ENCODE data around the gene MORN2.

MORN2 gene

DNA sequence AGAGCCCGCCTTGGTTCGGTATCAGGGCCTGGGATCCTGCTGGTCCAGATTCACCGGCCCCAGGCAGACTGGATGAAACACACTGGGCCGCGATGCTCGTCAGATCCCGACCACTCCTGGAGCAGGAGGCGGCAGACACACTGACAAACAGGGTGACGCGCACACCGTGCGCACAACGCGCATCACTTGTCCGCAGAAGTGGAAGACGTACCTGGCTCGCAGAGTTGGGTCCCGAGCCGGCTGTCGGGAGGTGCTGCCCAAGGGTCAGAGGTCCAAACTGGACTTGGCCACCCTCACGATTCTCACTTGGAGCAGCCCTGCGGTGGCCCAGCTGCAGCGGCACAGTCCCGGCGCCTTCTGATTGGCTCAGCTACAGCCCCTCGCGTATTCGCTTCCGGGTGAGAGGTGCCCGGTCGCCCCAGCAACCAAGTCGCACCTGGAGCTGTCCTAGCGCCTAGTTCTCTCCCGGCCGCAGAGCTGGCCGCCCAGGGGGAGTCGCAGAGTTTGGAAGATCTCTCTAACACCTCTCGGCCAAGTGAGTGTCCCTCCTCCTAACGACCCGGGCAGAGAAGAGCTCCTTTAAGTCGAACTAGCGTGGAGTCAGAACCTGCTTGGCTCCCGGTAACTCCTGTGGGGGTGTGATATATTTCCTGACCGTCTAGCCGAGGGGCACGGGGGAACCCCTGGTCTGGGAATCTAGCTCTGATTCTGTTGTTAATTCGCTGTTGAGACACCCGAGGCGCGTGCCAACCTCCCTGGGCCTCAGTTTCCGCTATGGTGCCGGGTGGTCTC, at the start of gene MORN2, which contains the start of gene DHX57:
Gene MORN2 (plus strand): TSS at position 401 of the 792 bp plus-strand sequence.
Gene DHX57 (minus strand): TSS at position 359 of the 792 bp plus-strand sequence. CDS start 7,529 bp downstream, outside the sequence.
- peak; percentile 20 for DNase-seq (ENCODE audit: low read depth, low spot score)
- peak within 1 kb of the TSS; percentile 28 for H3K27ac ChIP-seq

DNA sequence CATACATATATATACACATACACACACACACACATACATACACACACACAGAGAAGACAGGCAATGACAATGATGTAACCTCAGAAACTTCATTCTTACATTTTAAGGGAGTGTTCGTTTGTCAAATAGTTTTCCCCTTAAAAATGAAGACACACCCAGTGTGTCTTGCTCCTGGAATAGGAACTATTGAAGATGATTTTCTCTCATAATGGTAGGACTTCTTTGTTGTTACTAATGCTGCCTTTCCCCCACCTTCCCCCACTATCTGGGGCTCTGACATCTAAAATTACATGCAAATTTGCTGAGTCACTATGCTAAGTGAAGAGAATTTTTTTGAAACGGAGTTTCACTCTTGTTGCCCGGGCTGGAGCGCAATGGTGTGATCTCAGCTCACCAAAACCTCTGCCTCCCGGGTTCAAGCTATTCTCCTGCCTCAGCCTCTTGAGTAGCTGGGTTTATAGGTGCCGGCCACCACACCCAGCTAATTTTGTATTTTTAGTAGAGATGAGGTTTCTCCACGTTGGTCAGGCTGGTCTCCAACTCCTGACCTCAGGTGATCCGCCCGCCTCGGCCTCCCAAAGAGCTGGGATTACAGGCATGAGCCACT, 48.1 kb upstream of the MORN2 start:
- peak; percentile 24 for DNase-seq (ENCODE audit: low read depth, low spot score)
- H3K27ac ChIP-seq, result peak overlapping the region; percentile 74

DNA sequence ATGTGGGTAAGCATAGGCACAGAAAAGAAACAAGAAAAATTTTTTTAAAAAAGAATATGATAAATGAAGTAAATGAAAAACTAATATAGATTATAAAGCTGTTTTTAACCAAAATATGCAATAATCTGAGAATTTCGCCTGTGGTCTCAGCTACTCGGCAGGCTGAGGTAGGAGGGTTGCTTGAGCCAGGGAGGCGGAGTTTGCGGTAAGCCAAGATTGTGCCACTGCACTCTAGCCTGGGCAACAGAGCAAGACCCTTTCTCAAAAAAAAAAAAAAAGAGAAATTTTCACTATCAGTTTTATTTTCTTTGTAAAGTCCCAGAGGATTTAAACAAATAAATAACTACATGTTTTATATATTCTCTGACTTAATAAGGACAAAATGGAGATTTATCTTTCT, 47.3 kb upstream of the MORN2 start:
- no peak for DNase-seq (ENCODE audit: low read depth, low spot score)

DNA sequence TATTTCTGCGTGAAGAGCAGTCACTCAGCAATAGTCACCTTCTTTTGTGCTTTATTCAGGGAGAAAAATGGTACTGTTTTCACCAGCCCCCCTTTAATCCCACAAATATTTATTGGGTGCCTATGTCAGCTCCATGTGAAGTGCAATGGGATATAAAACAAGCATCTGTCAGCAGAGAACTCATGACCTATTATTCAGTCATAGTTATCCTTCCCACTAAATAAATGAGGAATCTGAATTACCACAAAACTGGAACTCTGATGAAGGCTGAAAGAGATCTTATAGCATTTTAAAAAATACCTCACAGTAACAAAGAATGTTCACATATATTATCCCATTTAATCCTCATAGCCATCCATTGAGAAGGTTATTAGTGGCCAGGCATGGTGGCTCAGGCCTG, 45.8 kb upstream of the MORN2 start:
- no peak for DNase-seq (ENCODE audit: low read depth, low spot score)
- H3K27ac ChIP-seq, result no peak overlapping the region

More for the DNA sequence above, 47.3 kb upstream of the MORN2 start:
- peak overlapping the region; percentile 74 for H3K27ac ChIP-seq

DNA sequence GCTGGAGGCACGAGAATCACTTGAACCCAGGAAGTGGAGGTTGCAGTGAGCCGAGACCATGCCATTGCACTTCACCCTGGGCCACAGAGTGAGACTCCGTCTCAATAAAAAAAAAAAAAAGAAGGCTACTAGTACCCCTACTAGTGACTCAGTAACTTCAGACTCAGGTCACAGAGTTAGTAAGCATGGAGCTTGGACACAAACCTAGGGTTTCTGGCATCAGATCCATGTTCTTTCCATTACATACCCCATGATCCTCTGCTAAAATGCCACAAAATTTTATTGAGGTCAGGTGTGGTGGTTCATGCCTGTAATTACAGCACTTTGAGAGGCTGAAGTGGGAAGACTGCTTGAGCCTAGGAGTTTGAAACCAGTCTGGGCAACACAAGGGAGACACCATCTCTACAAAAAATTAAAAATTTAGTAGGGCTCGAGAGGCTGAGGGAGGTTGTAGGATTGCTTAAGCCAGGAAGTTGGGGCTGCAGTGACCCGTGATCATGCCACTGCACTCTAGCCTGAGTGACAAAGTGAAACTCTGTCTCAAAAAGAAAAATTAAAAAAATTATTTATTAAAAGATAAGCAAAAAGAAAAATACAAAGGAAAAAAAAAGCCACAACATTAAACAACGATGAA, 45.1 kb upstream of the MORN2 start:
- no peak overlapping the region for H3K27ac ChIP-seq
- DNase-seq (ENCODE audit: low read depth, low spot score), result no peak

DNA sequence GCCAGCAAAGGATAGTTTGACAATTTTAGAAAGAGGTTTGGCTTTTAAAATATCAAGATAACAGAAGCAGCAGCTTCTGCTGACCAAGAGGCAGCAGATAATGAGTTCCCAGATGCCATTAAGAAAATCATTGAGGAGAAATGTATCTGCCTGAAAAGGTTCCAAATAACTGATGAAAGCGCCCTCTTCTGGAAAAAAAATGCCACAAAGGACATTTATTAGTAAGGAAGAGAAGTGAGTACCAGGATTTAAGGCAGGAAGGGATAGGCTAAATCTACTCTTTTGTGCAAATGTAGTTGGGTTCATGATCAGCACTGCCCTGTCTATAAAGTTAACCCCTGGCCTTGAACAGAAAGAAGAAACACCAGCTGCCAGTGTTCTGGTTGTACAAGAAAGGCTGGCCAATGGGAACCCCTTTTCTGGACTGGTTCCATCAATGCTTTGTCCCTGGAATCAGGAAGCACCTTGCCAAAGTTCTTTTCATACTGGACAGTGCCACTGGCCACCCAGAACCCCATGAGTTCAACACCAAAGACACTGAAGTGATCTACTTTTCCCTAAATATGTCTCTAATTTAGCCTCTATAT, 40.7 kb upstream of the MORN2 start:
- H3K27ac ChIP-seq, result no peak overlapping the region
- DNase-seq (ENCODE audit: low read depth, low spot score), result no peak

DNA sequence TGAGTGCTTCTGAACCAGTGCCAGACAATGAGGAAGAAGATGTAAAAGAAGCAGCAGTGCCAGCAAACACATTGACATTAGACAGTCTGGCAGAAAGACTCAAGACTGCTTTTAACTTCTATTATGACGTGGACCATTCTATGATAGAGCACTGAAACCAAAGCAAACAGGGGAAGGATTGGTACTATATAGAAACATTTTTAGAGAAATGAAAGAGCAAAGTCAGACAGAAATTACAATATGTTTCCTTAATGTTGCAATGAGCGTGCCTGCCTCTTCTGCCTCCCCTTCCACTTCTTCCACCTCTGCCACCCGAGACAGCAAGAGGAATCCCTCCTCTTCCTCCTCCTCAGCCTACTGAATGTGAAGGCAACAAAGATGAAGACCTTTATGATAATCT, 39.8 kb upstream of the MORN2 start:
- no peak overlapping the region for H3K27ac ChIP-seq
- DNase-seq (ENCODE audit: low read depth, low spot score), result no peak

DNA sequence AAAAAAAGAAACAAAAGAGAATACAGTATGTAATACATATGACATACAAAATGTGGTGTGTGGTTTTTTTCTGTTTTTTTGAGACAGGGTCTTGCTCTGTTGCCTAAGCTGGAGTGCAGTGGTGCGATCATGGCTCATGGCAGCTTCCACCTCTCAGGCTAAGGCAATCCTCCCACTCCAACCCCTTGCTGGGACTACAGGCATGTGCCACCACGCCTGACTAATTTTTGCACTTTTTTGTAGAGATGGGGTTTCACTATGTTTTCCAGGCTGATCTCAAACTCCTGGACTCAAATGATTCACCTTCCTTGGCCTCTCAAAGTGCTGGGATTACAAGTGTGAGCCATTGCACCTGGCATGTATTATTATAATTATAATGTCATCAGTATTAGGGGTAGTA, 39.0 kb upstream of the MORN2 start:
- no peak overlapping the region for H3K27ac ChIP-seq
- DNase-seq (ENCODE audit: low read depth, low spot score), result no peak

DNA sequence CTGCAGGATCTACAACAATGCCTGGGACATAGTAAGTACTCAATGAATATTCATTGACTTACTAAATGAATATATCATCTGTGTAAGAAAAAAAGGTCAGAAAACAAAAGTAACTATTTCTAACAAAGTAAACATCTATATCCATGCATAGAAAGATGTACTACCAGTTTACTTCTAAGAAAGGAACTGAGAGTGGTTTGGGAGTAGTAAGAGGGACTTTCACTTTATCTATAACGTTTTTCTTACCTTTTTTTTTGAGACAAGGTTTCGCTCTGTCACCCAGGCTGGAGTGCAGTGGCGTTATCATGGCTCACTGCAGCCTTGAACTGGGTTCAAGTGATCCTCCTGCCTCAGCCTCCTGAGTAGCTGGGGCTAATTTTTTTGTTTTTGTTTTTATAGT, 25.7 kb upstream of the MORN2 start:
- DNase-seq (ENCODE audit: low read depth, low spot score), result no peak
- no peak overlapping the region for H3K27ac ChIP-seq

DNA sequence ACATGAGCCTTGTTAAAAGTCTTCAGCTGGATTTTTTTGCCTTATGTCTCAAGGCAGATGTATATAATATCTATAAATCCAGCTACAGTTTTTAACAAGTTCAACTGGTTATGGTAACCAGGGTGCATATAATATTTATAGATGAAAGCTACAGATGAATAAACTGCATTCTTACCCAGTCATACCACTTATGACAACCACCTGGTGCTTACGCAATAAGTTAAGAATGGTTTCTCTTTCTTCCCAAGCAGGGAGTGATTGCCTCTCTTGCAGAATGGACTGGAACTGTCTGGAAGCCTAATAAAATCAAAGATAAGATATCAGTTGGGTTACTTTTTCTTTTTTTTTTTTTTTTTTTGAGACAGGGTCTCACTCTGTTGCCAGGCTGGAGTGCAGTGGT, 19.6 kb upstream of the MORN2 start:
- no peak overlapping the region for H3K27ac ChIP-seq

DNA sequence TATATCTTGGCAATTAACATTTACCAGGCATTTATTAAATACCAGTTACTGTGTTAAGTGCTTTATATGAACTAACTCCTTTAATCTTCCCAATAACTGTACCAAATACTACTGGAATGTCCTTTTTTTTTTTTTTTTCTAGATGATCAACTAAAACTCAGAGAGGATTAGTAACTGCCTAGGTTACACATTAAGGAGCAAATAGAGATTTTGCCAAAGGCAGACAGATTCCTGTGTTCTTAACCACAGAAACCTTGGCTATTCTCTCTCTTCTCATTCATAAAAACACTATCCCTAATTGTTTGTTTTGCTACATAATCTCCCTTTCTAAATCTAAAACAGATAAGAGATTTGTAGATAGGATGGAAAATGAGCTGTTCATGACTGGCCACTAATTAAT, 13.3 kb upstream of the MORN2 start:
- no peak for DNase-seq (ENCODE audit: low read depth, low spot score)
- H3K27ac ChIP-seq, result no peak overlapping the region

More for the DNA sequence above, 19.6 kb upstream of the MORN2 start:
- peak; percentile 43 for DNase-seq (ENCODE audit: low read depth, low spot score)

DNA sequence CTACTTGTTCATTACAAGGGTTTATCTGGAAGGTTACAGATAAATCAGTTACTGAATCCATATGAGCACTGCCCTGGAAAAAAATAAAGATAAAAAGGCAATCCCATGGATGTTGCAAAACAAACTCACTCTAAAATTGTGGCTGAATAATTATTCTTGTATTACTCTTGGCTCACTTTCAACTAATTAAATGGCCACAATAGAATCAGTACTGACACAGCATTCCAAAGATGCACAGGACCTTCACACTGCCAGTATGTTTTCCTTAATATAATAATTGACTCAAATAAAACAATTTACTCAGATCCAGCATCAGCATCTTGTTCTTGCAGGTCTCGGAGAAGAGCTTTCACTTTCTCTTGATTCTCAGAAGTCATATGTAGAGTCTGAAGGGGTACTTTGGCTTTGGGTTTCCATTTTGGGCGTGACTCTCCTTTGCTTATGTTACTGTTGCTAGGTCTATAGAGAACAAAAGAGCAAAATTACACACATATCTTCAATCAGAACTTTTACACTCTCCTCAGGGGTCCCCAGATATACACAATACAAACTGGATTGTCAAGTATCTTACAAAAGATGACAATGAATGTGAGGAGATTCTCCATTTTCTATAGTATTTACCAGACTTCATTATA, 12.6 kb upstream of the MORN2 start:
- no peak for DNase-seq (ENCODE audit: low read depth, low spot score)
- H3K27ac ChIP-seq, result no peak overlapping the region

DNA sequence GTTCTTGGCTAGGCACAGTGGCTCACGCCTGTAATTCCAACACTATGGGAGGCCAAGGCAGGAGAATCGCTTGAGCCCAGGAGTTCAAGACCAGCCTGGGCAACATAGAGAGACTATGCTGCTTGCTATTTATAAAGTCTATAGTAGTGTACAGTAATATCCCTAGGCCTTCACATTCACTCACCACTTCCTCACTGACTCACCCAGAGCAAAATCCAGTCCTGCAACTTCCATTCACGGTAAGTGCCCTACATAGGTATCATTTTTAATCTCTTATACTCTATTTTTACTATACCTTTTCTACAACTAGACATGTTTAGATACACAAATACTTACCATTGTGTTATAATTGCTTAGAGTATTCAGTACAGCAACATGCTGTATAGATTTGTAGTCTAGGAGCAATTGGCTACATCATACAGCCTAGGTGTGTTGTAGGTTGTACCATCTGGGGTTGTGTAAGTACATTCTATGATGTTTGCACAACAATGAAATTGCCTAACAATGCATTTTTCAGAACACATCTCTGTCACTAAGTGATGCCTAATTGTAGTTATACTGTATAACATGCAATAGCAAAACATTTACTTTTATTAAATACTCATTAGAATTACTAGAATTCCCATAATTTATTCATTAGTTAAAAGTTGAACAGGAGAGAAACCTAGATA, 8.9 kb upstream of the MORN2 start:
- H3K27ac ChIP-seq, result peak overlapping the region; percentile 66
- peak; percentile 73 for DNase-seq (ENCODE audit: low read depth, low spot score)

DNA sequence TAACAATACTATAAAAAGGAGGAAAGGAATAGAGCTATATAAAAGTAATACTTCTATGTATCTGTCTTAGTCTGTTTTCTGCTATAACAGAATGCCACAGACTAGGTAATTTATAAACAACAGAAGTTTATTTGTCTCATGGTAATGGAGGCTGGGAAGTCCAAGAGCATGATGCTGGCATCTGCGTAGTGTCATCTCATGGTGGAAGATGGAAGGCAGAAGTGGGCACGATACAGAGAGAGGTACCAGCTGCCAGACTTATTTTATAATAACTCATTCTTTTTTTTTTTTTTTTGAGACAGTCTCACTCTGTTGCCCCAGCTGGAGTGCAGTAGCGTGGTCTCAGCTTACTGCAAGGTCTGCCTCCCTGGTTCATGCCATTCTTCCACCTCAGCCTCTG, 4.3 kb upstream of the MORN2 start:
- H3K27ac ChIP-seq, result no peak overlapping the region
- DNase-seq (ENCODE audit: low read depth, low spot score), result no peak

DNA sequence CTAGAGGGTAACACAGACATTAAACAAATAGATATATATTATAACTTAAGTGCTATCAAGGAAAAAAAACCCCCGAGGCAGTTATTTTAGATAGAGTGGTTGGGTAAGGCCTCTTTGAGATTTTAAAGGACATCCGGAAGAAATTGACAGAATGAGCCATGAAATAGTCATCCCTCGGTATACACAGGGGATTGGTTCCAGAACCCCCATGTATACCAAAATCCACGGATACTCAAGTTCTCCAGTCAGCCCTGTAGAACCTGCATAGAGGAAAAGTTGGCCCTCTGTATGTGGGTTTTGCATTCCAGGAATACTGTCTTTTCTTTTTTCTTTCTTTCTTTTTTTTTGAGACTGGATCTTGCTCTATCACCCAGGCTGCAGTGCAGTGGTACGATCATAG, 2.0 kb upstream of the MORN2 start:
- no peak for DNase-seq (ENCODE audit: low read depth, low spot score)
- no peak overlapping the region for H3K27ac ChIP-seq

DNA sequence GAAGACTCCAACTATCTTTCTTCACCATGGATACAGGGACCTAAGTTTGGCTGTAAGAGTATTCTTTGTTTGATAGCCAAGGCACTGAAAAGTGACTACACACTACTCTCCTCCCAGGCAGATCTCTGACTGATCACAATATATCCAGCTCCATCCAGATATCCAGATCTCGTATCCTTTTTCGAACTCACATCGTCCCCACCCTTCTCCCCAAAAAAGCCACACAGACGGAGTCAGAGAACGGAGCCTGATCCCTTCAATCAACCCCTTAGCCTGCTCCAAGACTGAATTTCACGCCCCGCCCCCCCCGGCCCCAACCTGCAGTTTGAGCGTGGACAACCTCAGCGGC, 575 bp upstream of the MORN2 start:
- DNase-seq (ENCODE audit: low read depth, low spot score), result no peak
- peak overlapping the region; percentile 28 for H3K27ac ChIP-seq

DNA sequence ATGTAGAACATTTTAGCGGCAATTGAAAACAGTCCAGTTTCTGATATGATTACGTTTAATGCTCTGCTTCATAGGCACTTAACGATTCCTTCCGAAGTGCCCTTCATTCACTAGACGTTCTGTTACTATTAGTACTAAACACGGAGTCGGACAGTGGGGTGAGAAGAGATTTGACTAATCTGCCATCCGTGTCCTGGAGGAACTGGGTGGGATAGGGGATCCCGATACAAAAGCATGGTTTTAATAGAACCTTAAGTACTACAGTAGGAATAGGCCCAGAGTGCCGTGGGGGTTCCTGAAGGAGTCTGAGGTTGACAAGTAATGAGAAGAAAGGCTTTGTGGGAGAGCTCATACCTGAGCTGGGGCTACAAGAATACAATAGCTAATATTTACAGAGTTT, 631 bp downstream of the MORN2 start:
- H3K27ac ChIP-seq, result no peak overlapping the region
- DNase-seq (ENCODE audit: low read depth, low spot score), result no peak

DNA sequence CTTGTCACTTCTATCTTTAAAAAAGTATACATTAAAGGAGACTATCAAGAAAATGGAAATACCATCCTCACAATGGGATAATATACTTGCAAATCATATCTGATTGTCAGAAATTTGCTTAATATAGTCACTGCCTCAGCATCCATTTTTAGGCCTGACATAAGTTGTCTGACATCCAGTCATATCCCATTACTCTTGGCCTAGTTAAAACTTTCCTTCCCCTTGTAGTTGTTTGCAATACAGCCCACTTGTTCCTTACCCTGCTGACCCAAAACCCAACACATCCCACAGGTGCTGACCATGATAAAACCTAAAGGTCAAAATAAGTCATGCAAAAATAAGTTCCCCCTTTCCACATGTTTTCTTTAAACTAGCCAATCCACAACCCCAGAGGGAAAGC, 10.3 kb downstream of the MORN2 start:
- DNase-seq (ENCODE audit: low read depth, low spot score), result no peak
- no peak overlapping the region for H3K27ac ChIP-seq

DNA sequence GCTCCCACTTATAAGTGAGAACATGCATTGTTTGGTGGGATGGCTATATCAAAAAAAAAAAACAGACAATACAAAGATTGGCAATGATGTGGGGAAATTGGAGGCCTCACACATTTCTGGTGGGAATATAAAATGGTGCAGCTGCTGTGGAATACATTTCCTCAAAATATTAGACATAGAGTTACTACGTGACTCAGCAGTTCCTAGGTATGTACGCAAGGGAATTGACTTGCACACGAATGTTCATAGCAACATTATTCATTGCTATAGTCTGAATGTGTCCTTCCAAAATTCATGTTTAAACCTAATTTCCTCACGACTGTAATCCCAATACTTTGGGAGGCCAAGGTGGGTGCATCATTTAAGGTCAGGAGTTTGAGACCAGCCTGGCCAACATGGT, 11.6 kb downstream of the MORN2 start:
- DNase-seq (ENCODE audit: low read depth, low spot score), result no peak
- no peak overlapping the region for H3K27ac ChIP-seq

DNA sequence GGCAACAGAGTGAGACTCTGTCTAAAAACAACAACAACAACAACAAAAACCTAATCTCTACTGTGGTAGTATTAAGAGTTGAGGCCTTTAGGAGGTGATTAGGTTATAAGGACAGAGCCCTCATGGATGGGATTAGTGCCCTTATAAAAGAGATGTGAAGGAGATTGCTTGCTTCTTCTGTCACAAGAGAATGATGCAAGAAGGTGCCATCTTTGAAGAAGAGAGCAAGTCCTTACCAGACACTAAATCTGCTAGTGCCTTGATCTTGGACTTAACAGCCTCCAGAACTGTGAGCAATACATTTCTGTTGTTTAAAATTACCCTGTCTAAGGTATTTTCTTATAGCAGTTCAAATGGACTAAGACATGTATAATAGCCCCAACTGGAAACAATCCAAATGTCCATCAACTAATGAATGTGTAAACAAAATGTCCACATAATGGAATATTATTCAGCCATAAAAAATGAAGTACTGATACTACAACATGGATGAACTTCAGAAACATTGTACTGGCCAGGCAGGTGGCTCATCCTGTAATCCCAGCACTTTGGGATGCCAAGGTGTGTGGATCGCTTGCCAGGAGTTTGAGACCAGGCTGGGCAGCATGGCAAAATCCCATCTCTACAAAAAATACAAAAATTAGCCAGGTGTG, 12.3 kb downstream of the MORN2 start:
- H3K27ac ChIP-seq, result no peak overlapping the region
- no peak for DNase-seq (ENCODE audit: low read depth, low spot score)

Data from epithelial cell of prostate (primary cell).